Tibial nerve (tissue), 4 donors: Measurements from ENCODE around the gene PKHD1. TPM values are rescaled to one million over a fixed set of nuclear protein-coding genes. Genes with fewer than 3 reads are reported as not detected.

ENCODE experiments used
- DNase-seq, 2 donors: peaks; one replicate each; pipeline ENCODE4 v3.0.0-alpha.2; 2019; ENCODE audit warnings: low spot score in 2 of 2
- H3K27ac ChIP-seq, 4 donors: fragments of 200-600 bp; sonication (generic) in 3 of 4; one replicate each; pipeline ENCODE4 v1.5.1; 2017 to 2019; ENCODE audit warnings: mild to moderate bottlenecking in 1 of 4
- H3K27me3 ChIP-seq, 2 donors: fragments of 200-600 bp; sonication (generic) in 1 of 2; one replicate each; pipeline versions ENCODE4 v1.5.1 to v1.6.0; 2017 to 2019
- H3K36me3 ChIP-seq, 3 donors: fragments of 200-600 bp; sonication (generic); one replicate each; pipeline ENCODE4 v1.5.1; 2018 to 2019
- H3K4me1 ChIP-seq, 4 donors: fragments of 200-600 bp; sonication (generic) in 3 of 4; one replicate each; pipeline ENCODE4 v1.5.1; 2017 to 2019
- H3K4me3 ChIP-seq, 4 donors: fragments of 200-600 bp; sonication (generic) in 3 of 4; one replicate each; pipeline ENCODE4 v1.5.1; 2017 to 2019; ENCODE audit warnings: mild to moderate bottlenecking in 1 of 4, moderate library complexity in 1 of 4
- H3K9me3 ChIP-seq, 4 donors: fragments of 200-600 bp; sonication (generic) in 3 of 4; one replicate each; pipeline ENCODE4 v1.5.1; 2017 to 2019
- CTCF ChIP-seq, 5 experiments: fragments of 200-600 bp in 3 of 5; fragments of 450-650 bp in 2 of 5; sonication (generic) in 3 of 5; IDR thresholded peaks; one replicate each; pipeline ENCODE4 v1.5.1; 2016 to 2019; ENCODE audit warnings: antibody characterized with exemption in 5 of 5, mild to moderate bottlenecking in 3 of 5, moderate library complexity in 2 of 5
- EP300 ChIP-seq, 2 donors: sonication (generic); formaldehyde crosslinking; IDR thresholded peaks; one replicate each; pipeline ENCODE4 v1.6.1; 2017; ENCODE audit warnings: antibody characterized with exemption in 2 of 2, mild to moderate bottlenecking in 1 of 2
- POLR2A ChIP-seq, 2 donors: fragments of 450-650 bp; IDR thresholded peaks; one replicate each; pipeline ENCODE4 v1.6.1; 2017; ENCODE audit warnings: antibody characterized with exemption in 2 of 2, mild to moderate bottlenecking in 2 of 2, moderate library complexity in 2 of 2
- WGBS, 2 donors: methylation state at CpG; one replicate each; pipeline ENCODE4 v1.1.5; 2018; 5-methylcytosine and 5-hydroxymethylcytosine counted together
- total RNA-seq, 4 donors: library from RNA; depleted of rRNA; stranded (reverse); fragments of >200 nt; gene quantifications; one replicate each; pipeline ENCODE4 v1.1.0, GENCODE V29; 2016

Gene PKHD1
- total RNA-seq, 4 donors from 2014 or later, result under 0.01 to 0.22 (median 0.20) TPM

- WGBS, 2 donors, result 57 to 58% methylated on average over 5 of the region's 5 CpGs
- no peak for TF ChIP-seq POLR2A (IDR thresholded peaks at IDR 0.05)
- no peak for TF ChIP-seq CTCF (IDR thresholded peaks at IDR 0.05)
- TF ChIP-seq EP300 (IDR thresholded peaks at IDR 0.05), result no peak
- H3K9me3 ChIP-seq, result no peaks in the 10 kb centered on the region
- no peaks in the 10 kb centered on the region for H3K36me3 ChIP-seq
- H3K27me3 ChIP-seq, result no peaks in the 10 kb centered on the region
- H3K4me3 ChIP-seq, result no peak overlapping the region
- no peak overlapping the region for H3K27ac ChIP-seq
- DNase-seq, result no peak
- no peaks in the 10 kb centered on the region for H3K4me1 ChIP-seq
Observed at GRCh38 chr6:51654647-51655046, 432.8 kb downstream of the PKHD1 start.

- TF ChIP-seq EP300 (IDR thresholded peaks at IDR 0.05) (no peak), POLR2A (IDR thresholded peaks at IDR 0.05) (no peak), CTCF (IDR thresholded peaks at IDR 0.05) (no peak)
- H3K27me3 ChIP-seq, result no peaks in the 10 kb centered on the region
Observed at GRCh38 chr6:51651132-51651817, 436.1 kb downstream of the PKHD1 start.

GRCh38 chr6:51648774-51649173 lies 438.6 kb downstream of the PKHD1 start:
- Histone ChIP-seq H3K4me1 (no peaks in the 10 kb centered on the region), H3K9me3 (no peaks in the 10 kb centered on the region), H3K27me3 (no peaks in the 10 kb centered on the region), H3K27ac (no peak overlapping the region), H3K36me3 (no peaks in the 10 kb centered on the region), H3K4me3 (no peak overlapping the region)
- no peak for DNase-seq
- TF ChIP-seq EP300 (IDR thresholded peaks at IDR 0.05), result no peak
- no peak for TF ChIP-seq POLR2A (IDR thresholded peaks at IDR 0.05)
- TF ChIP-seq CTCF (IDR thresholded peaks at IDR 0.05), result no peak

More at GRCh38 chr6:51651132-51651817, 436.1 kb downstream of the PKHD1 start:
- Histone ChIP-seq H3K9me3 (no peaks in the 10 kb centered on the region), H3K4me1 (no peaks in the 10 kb centered on the region), H3K36me3 (no peaks in the 10 kb centered on the region), H3K4me3 (no peak overlapping the region), H3K27ac (no peak overlapping the region)
- WGBS, 2 donors, result 55 to 57% methylated on average over 9 of the region's 9 CpGs
- no peak for DNase-seq

GRCh38 chr6:51648236-51648635 lies 439.2 kb downstream of the PKHD1 start:
- Histone ChIP-seq H3K4me3 (no peak overlapping the region), H3K27me3 (no peaks in the 10 kb centered on the region), H3K4me1 (no peaks in the 10 kb centered on the region), H3K27ac (no peak overlapping the region), H3K36me3 (no peaks in the 10 kb centered on the region), H3K9me3 (no peaks in the 10 kb centered on the region)
- DNase-seq, result no peak
- TF ChIP-seq EP300 (IDR thresholded peaks at IDR 0.05), result no peak
- TF ChIP-seq POLR2A (IDR thresholded peaks at IDR 0.05), result no peak
- TF ChIP-seq CTCF (IDR thresholded peaks at IDR 0.05), result no peak

GRCh38 chr6:51644426-51644825 lies 443.0 kb downstream of the PKHD1 start:
- H3K27me3 ChIP-seq, result no peaks in the 10 kb centered on the region
- DNase-seq, result no peak
- no peaks in the 10 kb centered on the region for H3K9me3 ChIP-seq
- H3K27ac ChIP-seq, result no peak overlapping the region
- 83 to 94% methylated on average over 2 of the region's 2 CpGs for WGBS, 2 donors
- H3K4me3 ChIP-seq, result no peak overlapping the region
- no peaks in the 10 kb centered on the region for H3K36me3 ChIP-seq
- TF ChIP-seq POLR2A (IDR thresholded peaks at IDR 0.05) (no peak), CTCF (IDR thresholded peaks at IDR 0.05) (no peak), EP300 (IDR thresholded peaks at IDR 0.05) (no peak)
- no peaks in the 10 kb centered on the region for H3K4me1 ChIP-seq
